Measurements from ENCODE around the gene KIDINS220.

Gene KIDINS220

GRCh38 chr2:8836971-8837794 lies at the start of gene KIDINS220:
Gene KIDINS220 (minus strand): TSS chr2:8837613. CDS start chr2:8827093, 10,520 bp downstream.
- no peaks in the 10 kb centered on the region for H3K36me3 ChIP-seq (ENCODE audit: insufficient read depth)
- H3K4me1 ChIP-seq (ENCODE audit: low read depth, poor library complexity, severe bottlenecking): peaks cover 20% of the 10 kb centered on the region
- peak within 1 kb of the TSS; percentile 66 for H2AFZ ChIP-seq (ENCODE audit: low read depth)
- TF ChIP-seq, protein P1, sequence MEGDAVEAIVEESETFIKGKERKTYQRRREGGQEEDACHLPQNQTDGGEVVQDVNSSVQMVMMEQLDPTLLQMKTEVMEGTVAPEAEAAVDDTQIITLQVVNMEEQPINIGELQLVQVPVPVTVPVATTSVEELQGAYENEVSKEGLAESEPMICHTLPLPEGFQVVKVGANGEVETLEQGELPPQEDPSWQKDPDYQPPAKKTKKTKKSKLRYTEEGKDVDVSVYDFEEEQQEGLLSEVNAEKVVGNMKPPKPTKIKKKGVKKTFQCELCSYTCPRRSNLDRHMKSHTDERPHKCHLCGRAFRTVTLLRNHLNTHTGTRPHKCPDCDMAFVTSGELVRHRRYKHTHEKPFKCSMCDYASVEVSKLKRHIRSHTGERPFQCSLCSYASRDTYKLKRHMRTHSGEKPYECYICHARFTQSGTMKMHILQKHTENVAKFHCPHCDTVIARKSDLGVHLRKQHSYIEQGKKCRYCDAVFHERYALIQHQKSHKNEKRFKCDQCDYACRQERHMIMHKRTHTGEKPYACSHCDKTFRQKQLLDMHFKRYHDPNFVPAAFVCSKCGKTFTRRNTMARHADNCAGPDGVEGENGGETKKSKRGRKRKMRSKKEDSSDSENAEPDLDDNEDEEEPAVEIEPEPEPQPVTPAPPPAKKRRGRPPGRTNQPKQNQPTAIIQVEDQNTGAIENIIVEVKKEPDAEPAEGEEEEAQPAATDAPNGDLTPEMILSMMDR (conservative IDR thresholded peaks at IDR 0.05; ENCODE audit: low read depth, low read length): no peak
- peak within 1 kb of the TSS; percentile 88 for H3K4me2 ChIP-seq
- H4K20me1 ChIP-seq (ENCODE audit: insufficient read depth): no peaks in the 10 kb centered on the region
- H3K27ac ChIP-seq: peak within 1 kb of the TSS; percentile 42; the same call in 1 of the 2 replicates
- H3K27me3 ChIP-seq (ENCODE audit: insufficient read depth, low read depth): no peaks in the 10 kb centered on the region
- H3K4me3 ChIP-seq (IDR thresholded peaks at IDR 0.05; ENCODE audit: insufficient read depth, low read depth, low read length): peak within 1 kb of the TSS; percentile 67
- H3K79me2 ChIP-seq (ENCODE audit: insufficient read depth, low read depth): peaks cover 37% of the 10 kb centered on the region; the same call in 1 of the 2 replicates
- peak within 1 kb of the TSS; percentile 76; the same call in 1 of the 2 replicates for H3K9ac ChIP-seq

- Histone ChIP-seq H3K27ac (no peak overlapping the region), H3K79me2 (ENCODE audit: insufficient read depth, low read depth) (no peaks in the 10 kb centered on the region), H3K4me2 (no peak overlapping the region), H3K4me3 (IDR thresholded peaks at IDR 0.05; ENCODE audit: insufficient read depth, low read depth, low read length) (no peak overlapping the region), H4K20me1 (ENCODE audit: insufficient read depth) (no peaks in the 10 kb centered on the region), H3K4me1 (ENCODE audit: low read depth, poor library complexity, severe bottlenecking) (no peaks in the 10 kb centered on the region), H3K9ac (no peak overlapping the region), H2AFZ (ENCODE audit: low read depth) (no peak overlapping the region), H3K36me3 (ENCODE audit: insufficient read depth) (no peaks in the 10 kb centered on the region), H3K27me3 (ENCODE audit: insufficient read depth, low read depth) (no peaks in the 10 kb centered on the region)
- TF ChIP-seq, protein P1 (conservative IDR thresholded peaks at IDR 0.05; ENCODE audit: low read depth, low read length): no peak
Measured at GRCh38 chr2:8886876-8887275, 49.5 kb upstream of the KIDINS220 start.

DNA sequence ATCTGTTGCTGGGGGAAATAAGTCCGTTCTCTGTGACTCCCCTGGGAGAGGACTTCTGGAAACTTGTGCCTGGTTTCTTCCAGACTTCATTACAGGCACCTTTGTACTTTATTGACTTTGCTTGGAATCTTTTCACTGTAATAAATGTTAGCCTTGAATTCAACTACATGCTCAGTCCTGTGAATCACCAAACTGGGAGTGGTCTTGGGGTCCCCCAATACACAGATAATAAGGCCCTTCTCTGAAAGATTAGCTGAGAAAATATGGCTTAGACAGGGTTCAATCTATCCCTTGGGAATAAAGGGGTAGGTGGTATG lies 48.7 kb upstream of the KIDINS220 start:
- H3K4me1 ChIP-seq (ENCODE audit: low read depth, poor library complexity, severe bottlenecking): no peaks in the 10 kb centered on the region
- H3K9ac ChIP-seq: no peak overlapping the region
- H3K79me2 ChIP-seq (ENCODE audit: insufficient read depth, low read depth): no peaks in the 10 kb centered on the region
- TF ChIP-seq, protein P1 (conservative IDR thresholded peaks at IDR 0.05; ENCODE audit: low read depth, low read length): no peak
- no peak overlapping the region for H3K27ac ChIP-seq
- H3K27me3 ChIP-seq (ENCODE audit: insufficient read depth, low read depth): no peaks in the 10 kb centered on the region
- H4K20me1 ChIP-seq (ENCODE audit: insufficient read depth): no peaks in the 10 kb centered on the region
- no peak overlapping the region for H2AFZ ChIP-seq (ENCODE audit: low read depth)
- H3K36me3 ChIP-seq (ENCODE audit: insufficient read depth): no peaks in the 10 kb centered on the region
- no peak overlapping the region for H3K4me3 ChIP-seq (IDR thresholded peaks at IDR 0.05; ENCODE audit: insufficient read depth, low read depth, low read length)
- no peak overlapping the region for H3K4me2 ChIP-seq

DNA sequence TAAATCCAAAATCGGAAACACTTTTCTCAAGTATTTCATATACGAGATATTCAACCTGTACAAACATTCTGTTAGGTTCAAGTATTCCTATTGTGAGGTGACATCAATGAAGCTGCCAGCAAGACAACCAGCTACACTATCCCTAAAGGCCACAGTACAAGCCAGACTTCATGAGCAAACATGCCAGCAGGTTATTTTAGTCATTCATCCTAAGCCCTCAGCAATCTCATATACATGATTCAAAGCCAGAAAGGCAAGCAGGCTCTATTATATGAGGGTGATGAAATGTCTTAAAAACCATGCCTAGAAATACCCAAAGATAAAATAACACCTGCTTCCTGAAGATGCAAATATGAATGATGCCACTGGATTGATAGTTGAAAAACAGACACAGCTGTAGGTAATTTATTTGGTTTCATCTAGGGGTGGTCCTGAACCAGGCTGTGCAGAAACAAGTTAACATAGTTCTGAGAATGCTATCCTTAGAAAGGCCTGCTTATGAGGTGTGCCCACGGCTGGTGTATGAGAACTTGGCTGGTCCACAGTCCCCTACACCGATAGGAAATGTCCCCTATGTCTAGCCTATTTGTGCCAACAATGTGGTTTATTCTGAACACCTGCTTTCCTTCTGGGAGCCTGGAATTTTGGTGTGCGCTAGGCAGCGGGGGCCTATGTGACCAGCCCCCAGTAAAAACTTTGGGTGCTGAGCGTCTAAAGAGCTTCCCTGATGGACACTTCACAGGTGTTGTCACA lies 48.2 kb upstream of the KIDINS220 start:
- TF ChIP-seq, protein P1 (conservative IDR thresholded peaks at IDR 0.05; ENCODE audit: low read depth, low read length): no peak
- Histone ChIP-seq H2AFZ (ENCODE audit: low read depth) (no peak overlapping the region), H3K27me3 (ENCODE audit: insufficient read depth, low read depth) (no peaks in the 10 kb centered on the region), H3K9ac (no peak overlapping the region), H3K27ac (no peak overlapping the region), H4K20me1 (ENCODE audit: insufficient read depth) (no peaks in the 10 kb centered on the region), H3K4me1 (ENCODE audit: low read depth, poor library complexity, severe bottlenecking) (no peaks in the 10 kb centered on the region), H3K36me3 (ENCODE audit: insufficient read depth) (no peaks in the 10 kb centered on the region), H3K79me2 (ENCODE audit: insufficient read depth, low read depth) (no peaks in the 10 kb centered on the region), H3K4me3 (IDR thresholded peaks at IDR 0.05; ENCODE audit: insufficient read depth, low read depth, low read length) (no peak overlapping the region), H3K4me2 (no peak overlapping the region)
